ENCODE results near the gene DPP10. TPM values are rescaled to one million over a fixed set of nuclear protein-coding genes. Genes with fewer than 3 reads are reported as not detected.

The DPP10 gene
- total RNA-seq, 1 experiment from 2014 or later: not detected

GRCh38 chr2:115543024-115543423, 1100.6 kb downstream of the DPP10 start:
- H3K27ac ChIP-seq (ENCODE audit: low read length): no peak overlapping the region
- H2AFZ ChIP-seq (ENCODE audit: low read length): no peak overlapping the region
- H3K9me2 ChIP-seq (replicated peaks; ENCODE audit: low read length): no peaks in the 10 kb centered on the region
- H3K4me3 ChIP-seq (ENCODE audit: low read length): no peak overlapping the region
- BruUV-seq (replicated peaks): no TSS peak
- H3K27me3 ChIP-seq (ENCODE audit: low read length): no peaks in the 10 kb centered on the region
- no peak for ATAC-seq
- no peak overlapping the region for H3K4me2 ChIP-seq (ENCODE audit: low read length)
- no peaks in the 10 kb centered on the region for H3K79me2 ChIP-seq (ENCODE audit: low read length)
- peaks cover 7% of the 10 kb centered on the region; the same call in 1 of the 2 replicates for H3K9me3 ChIP-seq (ENCODE audit: low read length)
- TF ChIP-seq CTCF (conservative IDR thresholded peaks at IDR 0.05; ENCODE audit: low read depth, low read length) (no peak), EZH2phosphoT487 (IDR thresholded peaks at IDR 0.05; ENCODE audit: borderline replicate concordance, low read length) (no peak), EZH2 (IDR thresholded peaks at IDR 0.05; ENCODE audit: low read length, unreplicated experiment) (no peak)
- no peaks in the 10 kb centered on the region for H3K36me3 ChIP-seq (ENCODE audit: low read depth, low read length)
- H3K4me1 ChIP-seq (ENCODE audit: insufficient read depth, low read length): no peaks in the 10 kb centered on the region
- ChIA-PET POLR2A (ENCODE audit: unreplicated experiment) (no interaction called here), CTCF (no interaction called here)
- H4K20me1 ChIP-seq (ENCODE audit: low read length): no peaks in the 10 kb centered on the region
- H3F3A ChIP-seq (ENCODE audit: low read length, unreplicated experiment): no peaks in the 10 kb centered on the region
- no peak overlapping the region for H3K9ac ChIP-seq (ENCODE audit: low read length)
- intact Hi-C loops (cut with micrococcal nuclease): no loop called here
- DNase-seq: no peak

GRCh38 chr2:115543461-115543860, 1101.0 kb downstream of the DPP10 start:
- Histone ChIP-seq H3K27ac (ENCODE audit: low read length) (no peak overlapping the region), H3K9me2 (replicated peaks; ENCODE audit: low read length) (no peaks in the 10 kb centered on the region), H3F3A (ENCODE audit: low read length, unreplicated experiment) (no peaks in the 10 kb centered on the region), H2AFZ (ENCODE audit: low read length) (no peak overlapping the region), H3K4me1 (ENCODE audit: insufficient read depth, low read length) (no peaks in the 10 kb centered on the region), H4K20me1 (ENCODE audit: low read length) (no peaks in the 10 kb centered on the region), H3K27me3 (ENCODE audit: low read length) (no peaks in the 10 kb centered on the region), H3K4me3 (ENCODE audit: low read length) (no peak overlapping the region), H3K4me2 (ENCODE audit: low read length) (no peak overlapping the region), H3K79me2 (ENCODE audit: low read length) (no peaks in the 10 kb centered on the region), H3K9me3 (ENCODE audit: low read length) (peaks cover 7% of the 10 kb centered on the region; the same call in 1 of the 2 replicates), H3K36me3 (ENCODE audit: low read depth, low read length) (no peaks in the 10 kb centered on the region), H3K9ac (ENCODE audit: low read length) (no peak overlapping the region)
- intact Hi-C loops (cut with micrococcal nuclease): no loop called here
- POLR2A ChIA-PET (ENCODE audit: unreplicated experiment): no interaction called here
- no TSS peak for BruUV-seq (replicated peaks)
- DNase-seq (no peak), ATAC-seq (no peak)
- TF ChIP-seq EZH2 (IDR thresholded peaks at IDR 0.05; ENCODE audit: low read length, unreplicated experiment) (no peak), CTCF (conservative IDR thresholded peaks at IDR 0.05; ENCODE audit: low read depth, low read length) (no peak), EZH2phosphoT487 (IDR thresholded peaks at IDR 0.05; ENCODE audit: borderline replicate concordance, low read length) (no peak)
- CTCF ChIA-PET: no interaction called here

GRCh38 chr2:115549611-115550130, 1107.2 kb downstream of the DPP10 start:
- H3K9ac ChIP-seq (ENCODE audit: low read length): no peak overlapping the region
- intact Hi-C loops (cut with micrococcal nuclease): no loop called here
- TF ChIP-seq EZH2phosphoT487 (IDR thresholded peaks at IDR 0.05; ENCODE audit: borderline replicate concordance, low read length): no peak
- TF ChIP-seq CTCF (conservative IDR thresholded peaks at IDR 0.05; ENCODE audit: low read depth, low read length): no peak
- TF ChIP-seq EZH2 (IDR thresholded peaks at IDR 0.05; ENCODE audit: low read length, unreplicated experiment): no peak
- no peaks in the 10 kb centered on the region for H4K20me1 ChIP-seq (ENCODE audit: low read length)
- H3K4me2 ChIP-seq (ENCODE audit: low read length): no peak overlapping the region
- H3K79me2 ChIP-seq (ENCODE audit: low read length): no peaks in the 10 kb centered on the region
- POLR2A ChIA-PET (ENCODE audit: unreplicated experiment): no interaction called here
- ATAC-seq (no peak), DNase-seq (no peak)
- no peaks in the 10 kb centered on the region for H3K4me1 ChIP-seq (ENCODE audit: insufficient read depth, low read length)
- no peaks in the 10 kb centered on the region for H3K36me3 ChIP-seq (ENCODE audit: low read depth, low read length)
- CTCF ChIA-PET: no interaction called here
- H3K9me2 ChIP-seq (replicated peaks; ENCODE audit: low read length): no peaks in the 10 kb centered on the region
- no peak overlapping the region for H3K27ac ChIP-seq (ENCODE audit: low read length)
- BruUV-seq (replicated peaks): no TSS peak
- 0 out of 2 replicates have a peak, but pooled peaks cover 4% of the 10 kb centered on the region for H3K9me3 ChIP-seq (ENCODE audit: low read length)
- no peaks in the 10 kb centered on the region for H3K27me3 ChIP-seq (ENCODE audit: low read length)
- H3K4me3 ChIP-seq (ENCODE audit: low read length): no peak overlapping the region
- H3F3A ChIP-seq (ENCODE audit: low read length, unreplicated experiment): no peaks in the 10 kb centered on the region
- no peak overlapping the region for H2AFZ ChIP-seq (ENCODE audit: low read length)

All from PC-3 (cell line).